ENCODE measurements around the gene CEP95.
"Not testable (repeated sequence)": the region's sequence is repeated elsewhere in the genome, so short reads cannot be mapped to it uniquely, and the experiment has no call there.

CEP95 gene

GRCh38 chr17:64506576-64507412 is at the start of gene CEP95:
TSS of gene CEP95 (plus strand) at chr17:64506977. CDS start at chr17:64507098, 121 bp downstream.
- DNase-seq = peak; percentile 97

GRCh38 chr17:64457156-64457555 is 49.6 kb upstream of the CEP95 start:
- no peak for DNase-seq

- DNase-seq = no peak
Observed at GRCh38 chr17:64458756-64459155, 48.0 kb upstream of the CEP95 start.

GRCh38 chr17:64459284-64459747 is 47.5 kb upstream of the CEP95 start:
- DNase-seq = no peak

- DNase-seq = not testable (repeated sequence)
Observed at GRCh38 chr17:64459818-64460217, 47.0 kb upstream of the CEP95 start.

- no peak for DNase-seq
Observed at GRCh38 chr17:64460955-64461354, 45.8 kb upstream of the CEP95 start.

- no peak for DNase-seq
Observed at GRCh38 chr17:64461788-64462187, 45.0 kb upstream of the CEP95 start.

- no peak for DNase-seq
Observed at GRCh38 chr17:64466019-64466735, 40.6 kb upstream of the CEP95 start.

GRCh38 chr17:64466834-64467233 is 39.9 kb upstream of the CEP95 start:
- not testable (repeated sequence) for DNase-seq

GRCh38 chr17:64470625-64471024 is 36.2 kb upstream of the CEP95 start:
- DNase-seq = no peak

GRCh38 chr17:64471440-64471839 is 35.3 kb upstream of the CEP95 start:
- DNase-seq = no peak

- DNase-seq = no peak
Observed at GRCh38 chr17:64472564-64472963, 34.2 kb upstream of the CEP95 start.

GRCh38 chr17:64477849-64478248 is 28.9 kb upstream of the CEP95 start:
- no peak for DNase-seq

- no peak for DNase-seq
Observed at GRCh38 chr17:64480951-64481350, 25.8 kb upstream of the CEP95 start.

- DNase-seq = no peak
Observed at GRCh38 chr17:64484380-64484779, 22.4 kb upstream of the CEP95 start.

- DNase-seq = no peak
Observed at GRCh38 chr17:64488301-64488700, 18.5 kb upstream of the CEP95 start.

GRCh38 chr17:64491034-64491860 is 15.5 kb upstream of the CEP95 start:
- DNase-seq = peak; percentile 62 to 66

- DNase-seq = no peak
Observed at GRCh38 chr17:64491994-64492393, 14.8 kb upstream of the CEP95 start.

GRCh38 chr17:64492481-64493109 is 14.2 kb upstream of the CEP95 start:
- DNase-seq = peak in 1 of 2 donors; percentile 77

GRCh38 chr17:64494121-64494520 is 12.7 kb upstream of the CEP95 start:
- DNase-seq = no peak

- not testable (repeated sequence) for DNase-seq
Observed at GRCh38 chr17:64495300-64495699, 11.5 kb upstream of the CEP95 start.

- no peak for DNase-seq
Observed at GRCh38 chr17:64496348-64496785, 10.4 kb upstream of the CEP95 start.
